Measurements from ENCODE around the gene TBC1D22A. TPM values are rescaled to one million over a fixed set of nuclear protein-coding genes. Genes with fewer than 3 reads are reported as not detected.
A peak's percentile ranks its signal among the peaks of the same experiment; 100 is the strongest.

The TBC1D22A gene
- total RNA-seq, 1 donor from 2014 or later, result 87.8 TPM

DNA sequence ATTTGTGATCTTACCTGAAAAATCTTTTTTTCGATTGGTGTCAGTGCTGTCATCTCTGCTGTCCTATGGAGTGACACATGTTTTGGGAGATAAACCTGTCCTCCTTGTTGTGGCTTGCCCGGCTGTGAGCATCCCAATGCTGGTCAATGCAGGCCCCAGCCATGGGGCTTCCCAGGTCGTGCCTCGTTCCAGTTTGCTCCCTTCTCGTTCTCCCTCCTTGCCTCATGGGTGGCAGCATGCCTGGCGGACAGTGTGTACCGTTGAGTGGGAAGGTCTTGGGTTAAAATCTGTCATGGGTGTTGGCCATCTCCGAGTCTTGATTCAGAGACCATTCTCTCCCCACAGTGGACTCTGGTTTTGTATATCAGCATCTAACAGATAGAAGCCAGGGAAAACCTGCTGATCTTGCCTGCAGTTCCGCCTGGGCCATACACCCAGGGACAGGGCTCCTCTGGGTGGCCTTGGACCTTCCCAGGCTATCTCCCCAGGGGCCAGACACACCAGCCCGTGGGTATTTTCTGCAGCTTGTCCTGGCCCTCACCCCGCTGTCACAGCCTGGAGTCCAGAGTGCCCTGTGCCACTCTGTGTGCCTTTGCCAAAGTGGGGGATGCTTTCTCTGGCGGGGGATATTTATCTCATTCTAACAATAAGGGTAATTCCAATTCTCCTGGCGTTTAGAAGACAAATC lies 208.1 kb downstream of the TBC1D22A start:
- intact Hi-C loops (cut with DNase I), result no loop called here
- DNase-seq (ENCODE audit: low spot score in 2 of 2), result no peak
- TF ChIP-seq, protein P1, sequence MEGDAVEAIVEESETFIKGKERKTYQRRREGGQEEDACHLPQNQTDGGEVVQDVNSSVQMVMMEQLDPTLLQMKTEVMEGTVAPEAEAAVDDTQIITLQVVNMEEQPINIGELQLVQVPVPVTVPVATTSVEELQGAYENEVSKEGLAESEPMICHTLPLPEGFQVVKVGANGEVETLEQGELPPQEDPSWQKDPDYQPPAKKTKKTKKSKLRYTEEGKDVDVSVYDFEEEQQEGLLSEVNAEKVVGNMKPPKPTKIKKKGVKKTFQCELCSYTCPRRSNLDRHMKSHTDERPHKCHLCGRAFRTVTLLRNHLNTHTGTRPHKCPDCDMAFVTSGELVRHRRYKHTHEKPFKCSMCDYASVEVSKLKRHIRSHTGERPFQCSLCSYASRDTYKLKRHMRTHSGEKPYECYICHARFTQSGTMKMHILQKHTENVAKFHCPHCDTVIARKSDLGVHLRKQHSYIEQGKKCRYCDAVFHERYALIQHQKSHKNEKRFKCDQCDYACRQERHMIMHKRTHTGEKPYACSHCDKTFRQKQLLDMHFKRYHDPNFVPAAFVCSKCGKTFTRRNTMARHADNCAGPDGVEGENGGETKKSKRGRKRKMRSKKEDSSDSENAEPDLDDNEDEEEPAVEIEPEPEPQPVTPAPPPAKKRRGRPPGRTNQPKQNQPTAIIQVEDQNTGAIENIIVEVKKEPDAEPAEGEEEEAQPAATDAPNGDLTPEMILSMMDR (IDR thresholded peaks at IDR 0.05), result no peak

DNA sequence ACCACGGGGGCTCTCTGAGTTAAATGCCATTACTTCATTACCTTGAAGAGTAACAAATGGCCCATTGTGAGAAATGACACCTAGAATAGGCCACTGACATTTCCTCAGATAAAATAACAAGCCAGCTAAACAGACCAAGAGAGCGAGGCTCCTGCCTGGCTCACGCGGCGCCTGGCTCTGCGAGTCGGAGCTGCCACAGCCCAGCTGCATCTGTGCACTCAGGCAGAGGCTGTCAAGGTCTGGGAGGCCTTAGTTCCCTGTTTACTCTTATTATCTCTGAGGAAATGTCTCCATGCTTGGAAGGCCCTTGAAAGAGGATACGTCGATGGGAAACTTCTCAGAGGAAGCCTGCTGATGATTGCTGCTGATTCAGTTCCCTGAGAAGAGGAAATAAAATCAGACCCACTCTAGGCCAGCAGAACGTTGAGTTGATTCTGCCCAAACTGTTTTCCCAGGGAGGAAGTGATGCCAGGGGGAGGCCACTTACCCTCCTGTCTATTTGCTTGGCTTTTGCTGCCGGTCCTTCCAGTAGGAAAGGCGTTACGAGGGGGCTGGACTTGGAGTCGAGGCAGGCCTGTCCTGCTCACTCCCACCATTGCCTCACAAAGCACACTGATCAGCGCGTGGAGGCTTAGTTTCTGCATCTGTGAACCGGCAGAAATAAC lies 208.8 kb downstream of the TBC1D22A start:
- no peaks in the 10 kb centered on the region for H3K4me1 ChIP-seq
- no peak for DNase-seq (ENCODE audit: low spot score in 2 of 2)
- peaks cover 13% of the 10 kb centered on the region in 2 donors for H3K36me3 ChIP-seq
- H3K9me3 ChIP-seq, result no peaks in the 10 kb centered on the region
- intact Hi-C loops (cut with DNase I), result no loop called here
- H3K27ac ChIP-seq, result peak overlapping the region in 1 of 2 donors; percentile 53
- TF ChIP-seq, protein P1 (IDR thresholded peaks at IDR 0.05), result no peak
- no peak overlapping the region for H3K4me3 ChIP-seq
- no peaks in the 10 kb centered on the region for H3K27me3 ChIP-seq

More for the DNA sequence above, 208.1 kb downstream of the TBC1D22A start:
- no peaks in the 10 kb centered on the region for H3K9me3 ChIP-seq
- no peaks in the 10 kb centered on the region for H3K27me3 ChIP-seq
- H3K4me1 ChIP-seq, result no peaks in the 10 kb centered on the region
- H3K27ac ChIP-seq, result peak overlapping the region in 1 of 2 donors; percentile 53
- no peak overlapping the region for H3K4me3 ChIP-seq
- peaks cover 10 to 13% of the 10 kb centered on the region in 2 donors for H3K36me3 ChIP-seq

DNA sequence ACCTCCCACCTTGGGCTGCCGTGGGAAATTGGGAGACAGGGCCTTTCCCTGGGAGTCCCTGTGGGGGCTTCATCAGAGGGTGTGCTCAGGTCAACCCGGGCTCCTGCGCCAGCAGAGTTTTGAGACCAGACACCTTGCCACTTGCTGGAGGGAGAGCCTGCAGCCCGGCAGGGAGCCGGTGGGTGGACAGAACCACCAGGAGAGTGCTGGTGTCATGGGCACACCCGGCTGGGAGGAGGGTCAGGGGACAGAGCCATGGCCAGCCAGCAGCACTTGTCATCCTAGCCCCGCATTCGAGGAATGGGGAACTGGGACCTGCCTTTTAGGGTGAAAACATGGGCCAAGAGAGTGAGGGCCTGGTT lies 209.3 kb downstream of the TBC1D22A start:
- Histone ChIP-seq H3K27ac (peak overlapping the region in 1 of 2 donors; percentile 53), H3K4me3 (no peak overlapping the region), H3K27me3 (no peaks in the 10 kb centered on the region), H3K9me3 (no peaks in the 10 kb centered on the region), H3K36me3 (peaks cover 13 to 15% of the 10 kb centered on the region in 2 donors), H3K4me1 (no peaks in the 10 kb centered on the region)
- DNase-seq (ENCODE audit: low spot score in 2 of 2), result no peak
- intact Hi-C loops (cut with DNase I), result no loop called here
- TF ChIP-seq, protein P1 (IDR thresholded peaks at IDR 0.05), result no peak

DNA sequence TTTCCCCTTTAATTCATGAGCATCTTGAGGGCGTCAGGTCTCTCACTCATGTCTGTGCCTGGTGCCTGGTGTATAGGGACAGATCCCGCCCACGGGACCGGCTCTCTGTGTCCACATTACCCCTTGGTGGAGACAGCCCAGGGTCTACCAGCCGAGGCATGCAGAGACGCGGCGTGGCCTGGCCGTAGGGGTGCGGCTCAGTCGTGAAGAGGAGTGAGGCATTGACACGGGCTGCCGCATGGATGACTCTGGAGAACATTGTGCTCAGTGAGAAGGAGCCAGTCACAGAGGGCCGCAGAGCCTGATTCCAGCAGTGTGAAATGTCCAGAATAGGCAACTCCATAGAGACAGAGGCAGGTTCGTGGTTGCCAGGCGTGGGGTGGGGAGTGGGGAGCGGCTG lies 209.8 kb downstream of the TBC1D22A start:
- Histone ChIP-seq H3K9me3 (no peaks in the 10 kb centered on the region), H3K36me3 (peaks cover 13 to 15% of the 10 kb centered on the region in 2 donors), H3K27ac (no peak overlapping the region), H3K27me3 (no peaks in the 10 kb centered on the region), H3K4me3 (no peak overlapping the region), H3K4me1 (no peaks in the 10 kb centered on the region)
- no peak for DNase-seq (ENCODE audit: low spot score in 2 of 2)
- TF ChIP-seq, protein P1 (IDR thresholded peaks at IDR 0.05), result no peak
- intact Hi-C loops (cut with DNase I), result no loop called here

DNA sequence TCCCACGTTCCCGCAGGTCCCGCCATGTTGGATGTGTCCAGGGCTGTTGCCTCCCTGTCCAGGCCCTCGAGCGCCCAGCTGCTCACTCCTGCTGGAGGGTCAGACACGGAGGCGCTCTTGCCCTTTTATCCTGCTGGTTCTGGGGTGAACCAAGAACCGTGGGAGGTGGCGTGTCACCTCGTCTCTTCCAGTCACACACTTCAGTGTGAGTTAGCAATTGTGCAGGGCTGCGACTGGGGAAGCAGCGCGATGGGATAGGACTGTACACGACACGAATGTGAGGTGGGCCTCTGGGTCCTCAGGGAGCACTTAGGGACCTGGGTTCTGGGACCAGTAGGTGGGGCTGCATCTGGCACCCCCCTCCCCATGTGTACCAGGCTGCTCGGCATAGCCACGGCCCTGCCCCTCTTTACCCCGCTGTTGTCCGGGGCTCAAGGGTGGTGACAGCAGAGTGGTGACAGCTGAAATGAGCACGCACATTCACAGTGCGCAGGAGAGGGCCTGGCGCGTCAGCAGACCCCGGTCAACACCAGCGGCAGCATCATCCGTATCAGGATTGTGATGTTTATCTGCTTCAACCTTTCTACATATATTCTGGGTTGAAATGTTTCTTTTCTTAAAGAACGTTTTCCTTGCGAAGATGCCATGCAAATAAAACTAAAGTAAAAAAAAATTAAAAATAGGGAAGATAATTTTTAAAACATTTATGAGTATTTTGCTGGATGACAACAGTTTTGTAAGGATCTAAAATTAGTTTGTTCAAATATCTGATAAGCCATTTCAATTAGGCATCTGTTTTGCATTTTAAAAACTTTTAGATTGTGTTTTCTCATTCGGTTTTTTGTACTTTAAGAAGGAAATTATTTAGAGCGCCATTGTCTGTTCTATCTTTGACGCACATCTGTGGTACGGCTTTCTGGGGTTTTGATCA lies 210.7 kb downstream of the TBC1D22A start:
- H3K4me3 ChIP-seq, result no peak overlapping the region
- H3K36me3 ChIP-seq, result peaks cover 13 to 15% of the 10 kb centered on the region in 2 donors
- no peaks in the 10 kb centered on the region for H3K4me1 ChIP-seq
- DNase-seq (ENCODE audit: low spot score in 2 of 2), result no peak
- TF ChIP-seq, protein P1 (IDR thresholded peaks at IDR 0.05), result no peak
- no peaks in the 10 kb centered on the region for H3K27me3 ChIP-seq
- H3K9me3 ChIP-seq, result no peaks in the 10 kb centered on the region
- H3K27ac ChIP-seq, result no peak overlapping the region
- intact Hi-C loops (cut with DNase I), result no loop called here

All from ascending aorta (tissue), 2 donors.